Fibroblast of mammary gland (primary cell): ENCODE measurements around the gene ZNF808.
A peak's percentile ranks its signal among the peaks of the same experiment; 100 is the strongest.
"Not testable (repeated sequence)": the region's sequence is repeated elsewhere in the genome, so short reads cannot be mapped to it uniquely, and the experiment has no call there.

ENCODE experiments used
- DNase-seq: peaks from one replicate; pipeline ENCODE4 v3.0.0-alpha.2; 2010; ENCODE audit warnings: low read depth
- H3K4me3 ChIP-seq: 2 replicates; pipeline ENCODE4 v1.5.1; 2011; ENCODE audit warnings: low read depth, mild to moderate bottlenecking, low read length, moderate library complexity; ENCODE audit not compliant: control insufficient read depth
- CTCF ChIP-seq: conservative IDR thresholded peaks from 2 replicates; pipeline ENCODE4 v1.5.1; 2011; ENCODE audit warnings: low read depth, low read length, inconsistent platforms; ENCODE audit not compliant: control insufficient read depth, insufficient read depth

The ZNF808 gene

GRCh38 chr19:52527134-52527955 is at the start of gene ZNF808:
Gene ZNF808, plus strand, starts transcription at chr19:52527668. Its CDS starts 15,617 bp downstream, at chr19:52543285.
- DNase-seq: peak; percentile 91
- TF ChIP-seq CTCF: peak; percentile 67
- peak within 1 kb of the TSS; percentile 89 for H3K4me3 ChIP-seq

GRCh38 chr19:52484111-52484743 is 43.2 kb upstream of the ZNF808 start:
- DNase-seq, H3K4me3 ChIP-seq: not testable (repeated sequence)

DNA sequence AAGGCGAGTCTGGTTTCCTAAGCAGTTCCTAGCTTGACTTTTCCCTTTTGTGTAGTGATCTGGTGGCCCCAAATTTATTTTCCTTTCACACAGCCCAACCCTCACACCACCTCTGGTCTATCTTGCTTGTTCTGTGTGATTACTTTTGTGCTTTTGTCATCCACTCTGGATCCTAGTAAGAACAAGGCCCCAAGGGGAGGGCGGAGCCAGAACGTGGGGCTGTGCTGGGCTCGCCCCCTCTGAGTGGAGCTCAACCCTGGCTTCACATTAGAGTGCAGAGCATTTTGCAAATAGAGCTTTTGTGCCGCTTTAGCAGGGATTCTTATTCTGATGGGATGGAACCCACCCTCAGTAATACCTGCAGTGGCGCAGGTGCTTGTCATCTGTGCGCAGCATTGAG is 42.4 kb upstream of the ZNF808 start:
- not testable (repeated sequence) for DNase-seq, H3K4me3 ChIP-seq

- DNase-seq, H3K4me3 ChIP-seq: not testable (repeated sequence)
Observed at GRCh38 chr19:52485561-52486240, 41.8 kb upstream of the ZNF808 start.

- TF ChIP-seq CTCF: no peak
- DNase-seq: no peak
- no peak overlapping the region for H3K4me3 ChIP-seq
Observed at GRCh38 chr19:52492201-52492993, 35.1 kb upstream of the ZNF808 start.

- H3K4me3 ChIP-seq: no peak overlapping the region
- DNase-seq: no peak
- no peak for TF ChIP-seq CTCF
Observed at GRCh38 chr19:52492994-52493470, 34.4 kb upstream of the ZNF808 start.

- TF ChIP-seq CTCF: no peak
- H3K4me3 ChIP-seq: no peak overlapping the region
- DNase-seq: no peak
Observed at GRCh38 chr19:52494518-52494917, 33.0 kb upstream of the ZNF808 start.
